T-helper 1 cell treated with Interleukin-12 subunit alpha and Interleukin-12 subunit beta and Interleukin-4 antibody, amounts not matched to agents 30 μg/mL and 1 μg/mL, for 36 hours (primary cell): ENCODE results near the gene MYO9B.

ENCODE experiments used
- H3K27ac Mint-ChIP-seq: one replicate; pipeline ENCODE4 v1.8.0; 2021; ENCODE audit warnings: mild to moderate bottlenecking, mixed read lengths
- H3K27me3 Mint-ChIP-seq: one replicate; pipeline ENCODE4 v1.8.0; 2021; ENCODE audit warnings: low read depth, mixed read lengths
- H3K36me3 Mint-ChIP-seq: one replicate; pipeline ENCODE4 v1.8.0; 2021; ENCODE audit warnings: low read depth, mixed read lengths
- H3K4me1 Mint-ChIP-seq: one replicate; pipeline ENCODE4 v1.8.0; 2021; ENCODE audit warnings: low read depth, mixed read lengths
- H3K4me3 Mint-ChIP-seq: one replicate; pipeline ENCODE4 v1.8.0; 2021; ENCODE audit warnings: mild to moderate bottlenecking, moderate library complexity, mixed read lengths
- H3K9me3 Mint-ChIP-seq: one replicate; pipeline ENCODE4 v1.8.0; 2021; ENCODE audit warnings: mixed read lengths

Gene MYO9B

DNA sequence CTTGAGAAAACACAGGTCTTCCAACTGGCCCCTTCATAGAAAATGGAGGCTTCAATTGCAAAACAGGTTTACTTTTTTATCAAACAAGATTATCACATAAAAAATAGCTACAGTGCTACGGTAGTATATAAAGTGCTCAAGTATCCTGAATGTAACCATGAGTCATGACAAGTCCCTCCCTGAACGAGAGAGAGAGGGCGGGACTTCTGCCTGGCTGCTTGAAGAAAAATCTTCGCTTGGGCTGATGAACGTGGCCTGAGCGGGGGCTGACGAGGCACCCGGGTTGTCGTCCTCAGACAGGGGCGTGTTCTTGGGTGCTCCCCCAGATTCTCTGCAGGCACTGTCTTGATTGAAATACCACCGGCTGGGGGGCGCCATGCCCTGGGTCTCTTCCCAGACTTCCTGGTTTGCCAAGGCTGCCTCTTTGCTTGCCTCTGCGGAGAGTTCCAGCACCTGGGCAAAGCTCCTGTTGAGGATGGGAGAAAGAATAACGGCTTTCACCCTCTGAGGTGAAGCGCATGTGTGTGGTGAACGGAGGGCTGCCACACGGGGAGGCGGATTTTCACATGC, 25.8 kb upstream of the MYO9B start:
- Mint-ChIP-seq H3K36me3 (peaks cover 20% of the 10 kb centered on the region), H3K27ac (no peak overlapping the region), H3K4me3 (no peak overlapping the region), H3K27me3 (no peaks in the 10 kb centered on the region), H3K4me1 (no peaks in the 10 kb centered on the region), H3K9me3 (no peaks in the 10 kb centered on the region)

DNA sequence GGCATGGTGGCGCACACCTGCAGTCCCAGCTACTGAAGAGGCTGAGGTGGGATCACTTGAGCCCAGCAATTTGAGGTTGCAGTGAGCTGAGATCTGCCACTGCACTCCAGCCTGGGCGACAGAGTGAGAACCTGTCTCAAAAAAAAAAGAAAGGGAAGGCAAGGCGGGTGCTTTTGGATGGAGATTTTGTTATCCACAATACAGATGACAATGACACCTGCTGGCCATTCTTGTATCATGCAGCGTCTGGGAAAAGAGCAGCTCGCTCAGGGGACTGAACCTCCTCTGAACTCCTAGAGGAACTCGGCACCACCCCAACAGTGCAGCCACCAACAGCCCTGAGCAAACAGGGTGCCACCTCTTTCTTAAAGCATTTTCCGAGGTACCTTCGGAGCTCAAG, 23.1 kb upstream of the MYO9B start:
- H3K36me3 Mint-ChIP-seq, result peaks cover 24% of the 10 kb centered on the region
- H3K4me1 Mint-ChIP-seq, result no peaks in the 10 kb centered on the region
- no peak overlapping the region for H3K4me3 Mint-ChIP-seq
- no peaks in the 10 kb centered on the region for H3K27me3 Mint-ChIP-seq
- no peak overlapping the region for H3K27ac Mint-ChIP-seq
- H3K9me3 Mint-ChIP-seq, result no peaks in the 10 kb centered on the region

DNA sequence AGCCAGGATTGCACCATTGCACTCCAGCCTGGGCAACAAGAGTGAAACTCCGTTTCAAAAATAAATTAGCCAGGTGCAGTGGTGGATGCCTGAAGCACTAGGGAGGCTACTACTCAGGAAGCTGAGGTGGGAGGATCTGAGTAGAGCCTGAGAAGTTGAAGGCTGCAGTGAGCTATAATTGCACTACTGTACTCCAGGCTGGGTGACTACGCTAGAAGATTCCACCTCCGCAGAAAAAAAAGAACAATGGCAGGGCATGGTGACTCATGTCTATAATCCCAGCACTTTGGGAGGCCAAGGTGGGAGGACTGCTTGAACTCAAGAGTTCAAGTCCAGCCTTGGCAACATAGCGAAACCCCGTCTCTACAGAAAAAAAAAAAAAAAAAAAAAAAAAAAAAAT, 20.8 kb upstream of the MYO9B start:
- Mint-ChIP-seq H3K36me3 (peaks cover 43% of the 10 kb centered on the region), H3K27me3 (no peaks in the 10 kb centered on the region), H3K4me1 (no peaks in the 10 kb centered on the region), H3K27ac (no peak overlapping the region), H3K9me3 (no peaks in the 10 kb centered on the region), H3K4me3 (no peak overlapping the region)

DNA sequence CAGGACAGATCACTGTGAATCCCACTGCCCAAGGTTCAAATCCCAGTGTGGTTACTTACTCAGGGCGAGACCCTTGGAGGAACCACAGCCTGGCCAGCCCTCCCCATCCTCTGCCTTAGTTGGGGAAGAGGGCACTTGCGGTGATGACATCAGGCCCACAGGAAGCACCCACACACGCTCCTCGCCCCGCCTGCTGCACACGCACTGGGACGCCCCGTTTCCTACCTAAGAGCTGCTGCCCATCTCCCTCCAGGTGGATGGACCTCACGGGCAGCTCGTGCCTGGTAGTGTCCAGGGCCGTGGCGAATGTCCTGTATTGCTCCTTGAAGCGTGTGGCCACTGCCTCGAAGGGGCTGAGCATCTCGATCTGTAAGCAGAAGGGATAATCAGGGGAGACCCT, 19.9 kb upstream of the MYO9B start:
- Mint-ChIP-seq H3K27ac (no peak overlapping the region), H3K27me3 (no peaks in the 10 kb centered on the region), H3K36me3 (peaks cover 51% of the 10 kb centered on the region), H3K4me1 (no peaks in the 10 kb centered on the region), H3K9me3 (no peaks in the 10 kb centered on the region), H3K4me3 (no peak overlapping the region)

DNA sequence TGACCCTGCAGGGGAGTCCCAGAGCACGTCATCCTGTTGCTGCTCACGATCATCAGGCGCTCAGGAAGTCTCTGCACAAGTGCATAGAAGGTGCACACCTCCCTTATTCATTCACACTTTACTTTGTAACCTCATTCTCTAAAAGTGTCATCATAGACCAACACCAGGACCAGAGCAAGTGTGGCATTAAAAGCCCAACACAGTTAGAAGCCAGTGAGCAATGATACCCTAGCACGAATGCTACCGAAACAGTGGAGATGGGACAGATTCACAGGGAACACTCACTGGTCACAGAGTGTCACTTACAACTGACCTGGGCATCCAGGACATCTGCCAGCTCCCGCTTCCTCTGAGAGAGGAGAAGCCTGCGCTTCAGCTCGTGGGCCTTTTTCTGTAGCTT, 17.3 kb upstream of the MYO9B start:
- Mint-ChIP-seq H3K4me1 (peaks cover 5% of the 10 kb centered on the region), H3K4me3 (no peak overlapping the region), H3K36me3 (peaks cover 42% of the 10 kb centered on the region), H3K27ac (no peak overlapping the region), H3K27me3 (no peaks in the 10 kb centered on the region), H3K9me3 (no peaks in the 10 kb centered on the region)

DNA sequence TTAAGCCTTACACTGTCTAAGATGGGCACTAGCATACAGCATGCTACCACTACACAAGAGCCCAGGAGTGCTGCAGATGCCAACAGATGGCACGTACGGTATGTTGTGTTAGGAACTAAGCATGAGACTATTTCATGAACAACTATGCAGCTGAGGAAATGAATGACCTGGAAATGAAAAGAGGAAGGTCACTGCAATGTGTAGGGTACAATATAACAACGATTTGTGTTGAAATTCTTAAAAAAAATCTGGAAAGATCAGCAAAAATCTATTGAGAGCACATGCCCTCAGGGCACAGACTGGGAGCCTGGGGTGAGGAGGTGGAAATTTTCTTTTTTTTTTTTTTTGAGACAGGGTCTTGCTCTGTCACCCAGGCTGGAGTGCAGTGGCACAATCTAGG, 14.8 kb upstream of the MYO9B start:
- peaks cover 57% of the 10 kb centered on the region for H3K36me3 Mint-ChIP-seq
- H3K4me3 Mint-ChIP-seq, result no peak overlapping the region
- no peak overlapping the region for H3K27ac Mint-ChIP-seq
- no peaks in the 10 kb centered on the region for H3K27me3 Mint-ChIP-seq
- H3K9me3 Mint-ChIP-seq, result no peaks in the 10 kb centered on the region
- H3K4me1 Mint-ChIP-seq, result peaks cover 18% of the 10 kb centered on the region

DNA sequence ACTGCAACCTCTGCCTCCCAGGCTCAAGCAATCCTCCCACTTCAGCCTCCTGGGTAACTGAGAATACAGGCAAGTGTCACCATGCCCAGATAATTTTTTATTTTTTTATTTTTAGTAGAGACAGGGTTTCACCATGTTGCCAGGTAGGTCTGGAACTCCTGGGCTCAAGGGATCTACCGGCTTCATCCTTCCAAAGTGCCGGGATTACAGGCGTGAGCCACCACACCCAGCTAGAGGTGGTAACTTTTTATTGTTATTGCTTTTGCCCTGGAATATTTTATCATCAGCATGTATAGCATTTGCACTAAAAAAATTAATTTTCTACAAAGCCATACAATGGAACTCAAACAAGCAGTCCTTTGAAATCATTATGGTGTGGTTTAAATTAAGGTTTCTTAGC, 14.4 kb upstream of the MYO9B start:
- H3K9me3 Mint-ChIP-seq, result no peaks in the 10 kb centered on the region
- H3K27ac Mint-ChIP-seq, result no peak overlapping the region
- H3K4me1 Mint-ChIP-seq, result peaks cover 18% of the 10 kb centered on the region
- no peak overlapping the region for H3K4me3 Mint-ChIP-seq
- H3K36me3 Mint-ChIP-seq, result peaks cover 56% of the 10 kb centered on the region
- H3K27me3 Mint-ChIP-seq, result no peaks in the 10 kb centered on the region

DNA sequence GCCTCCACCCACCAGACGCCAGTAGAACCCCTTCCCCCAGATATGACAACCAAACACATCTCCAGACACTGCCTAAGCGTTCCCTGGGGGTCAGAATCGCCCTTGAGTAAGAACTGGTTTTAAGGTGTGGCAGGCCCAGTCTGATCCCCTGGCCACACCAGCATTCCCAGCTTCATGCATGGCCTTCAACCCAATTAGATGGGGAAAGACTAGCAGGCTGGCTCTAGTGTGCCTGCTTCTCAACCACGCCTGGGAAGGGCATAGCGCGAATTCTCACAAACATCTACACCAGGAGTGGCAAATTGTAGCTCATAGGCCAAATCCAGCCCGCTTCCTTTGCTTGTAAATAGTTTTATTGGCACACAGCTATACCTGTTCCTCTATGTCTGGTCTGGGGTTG, 13.9 kb upstream of the MYO9B start:
- Mint-ChIP-seq H3K27ac (no peak overlapping the region), H3K36me3 (peaks cover 59% of the 10 kb centered on the region), H3K4me3 (no peak overlapping the region), H3K4me1 (peaks cover 21% of the 10 kb centered on the region), H3K9me3 (no peaks in the 10 kb centered on the region), H3K27me3 (no peaks in the 10 kb centered on the region)

DNA sequence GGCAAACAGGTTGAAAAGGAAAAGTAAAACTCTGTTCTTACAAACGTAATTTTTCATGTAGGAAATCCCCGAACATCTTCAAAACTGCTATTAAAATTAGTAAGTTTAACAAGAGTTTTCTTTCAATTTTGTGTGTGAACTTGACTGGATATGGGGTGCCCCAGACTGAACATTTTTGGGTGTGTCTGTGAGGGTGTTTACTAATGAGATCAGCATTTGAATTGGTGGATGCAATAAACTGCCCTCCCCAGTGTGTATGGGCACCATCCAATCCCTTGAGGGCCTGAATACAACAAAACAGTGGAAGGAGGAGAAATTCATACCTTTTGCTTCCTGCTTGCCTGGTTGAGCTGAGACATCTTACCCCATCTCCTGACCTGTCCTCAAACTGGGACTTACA, 12.1 kb upstream of the MYO9B start:
- Mint-ChIP-seq H3K4me3 (no peak overlapping the region), H3K4me1 (peaks cover 28% of the 10 kb centered on the region), H3K27me3 (no peaks in the 10 kb centered on the region), H3K27ac (no peak overlapping the region), H3K36me3 (peaks cover 61% of the 10 kb centered on the region), H3K9me3 (no peaks in the 10 kb centered on the region)

DNA sequence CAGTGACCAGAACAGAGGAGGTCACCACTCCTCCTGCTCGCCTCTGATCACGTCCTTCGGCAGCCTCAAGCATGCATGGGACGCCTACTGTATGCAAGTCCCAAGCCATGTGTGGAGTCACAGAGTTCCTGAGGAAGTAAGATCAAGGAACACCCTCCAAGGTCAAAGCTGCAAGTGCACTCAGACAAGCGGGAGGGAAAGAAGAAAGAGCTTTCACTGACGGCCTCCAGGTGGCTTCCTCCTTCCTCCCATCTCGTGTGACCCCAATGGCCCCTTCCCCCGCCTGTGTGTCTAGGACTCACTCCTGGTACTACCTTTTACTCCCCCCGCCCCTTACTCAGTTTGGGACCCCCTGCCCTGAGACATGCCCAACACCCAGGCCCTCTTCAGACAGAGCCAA, 6.4 kb upstream of the MYO9B start:
- no peaks in the 10 kb centered on the region for H3K27me3 Mint-ChIP-seq
- H3K36me3 Mint-ChIP-seq, result peaks cover 43% of the 10 kb centered on the region
- no peak overlapping the region for H3K4me3 Mint-ChIP-seq
- no peaks in the 10 kb centered on the region for H3K9me3 Mint-ChIP-seq
- peaks cover 44% of the 10 kb centered on the region for H3K4me1 Mint-ChIP-seq
- H3K27ac Mint-ChIP-seq, result no peak overlapping the region

DNA sequence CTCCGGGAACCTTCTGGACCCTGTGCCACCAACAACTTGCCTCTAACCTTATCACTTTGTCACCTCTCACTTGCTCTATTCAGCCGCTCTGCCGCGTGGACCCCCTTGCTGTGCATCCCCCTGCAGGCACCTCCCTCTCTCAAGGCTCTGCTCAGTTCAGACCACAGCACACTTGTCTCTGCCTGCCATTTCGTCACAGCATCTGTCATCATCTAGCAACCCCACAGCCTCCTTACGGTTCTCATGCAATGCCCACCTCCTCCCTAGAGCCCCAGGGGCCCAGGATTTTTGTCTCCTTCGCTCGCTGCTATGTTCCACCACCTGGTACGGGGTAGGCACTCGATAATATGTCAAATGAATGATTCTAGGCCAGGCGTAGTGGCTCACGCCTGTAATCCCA, 5.2 kb upstream of the MYO9B start:
- no peaks in the 10 kb centered on the region for H3K27me3 Mint-ChIP-seq
- H3K9me3 Mint-ChIP-seq, result no peaks in the 10 kb centered on the region
- no peak overlapping the region for H3K27ac Mint-ChIP-seq
- H3K36me3 Mint-ChIP-seq, result peaks cover 35% of the 10 kb centered on the region
- no peak overlapping the region for H3K4me3 Mint-ChIP-seq
- H3K4me1 Mint-ChIP-seq, result peaks cover 39% of the 10 kb centered on the region

DNA sequence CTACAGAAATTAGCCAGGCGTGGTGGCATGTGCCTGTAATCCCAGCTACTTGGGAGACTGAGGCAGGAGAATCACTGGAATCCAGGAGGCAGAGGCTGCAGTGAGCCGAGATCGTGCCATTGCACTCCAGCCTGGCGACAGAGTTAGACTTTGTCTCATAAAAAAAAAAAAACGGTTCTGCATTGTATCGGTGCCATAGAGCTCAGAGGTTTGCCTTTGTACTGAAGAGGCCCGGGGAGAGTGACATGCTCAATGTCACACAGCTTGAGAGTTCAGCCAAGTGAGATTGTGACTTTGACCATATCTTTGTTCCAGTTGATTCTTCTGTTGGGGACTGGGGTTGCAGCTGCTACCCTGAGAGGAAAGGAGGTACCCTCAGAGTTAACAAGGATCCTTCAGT, 4.7 kb upstream of the MYO9B start:
- no peaks in the 10 kb centered on the region for H3K9me3 Mint-ChIP-seq
- no peak overlapping the region for H3K27ac Mint-ChIP-seq
- peaks cover 37% of the 10 kb centered on the region for H3K4me1 Mint-ChIP-seq
- H3K4me3 Mint-ChIP-seq, result no peak overlapping the region
- peaks cover 35% of the 10 kb centered on the region for H3K36me3 Mint-ChIP-seq
- H3K27me3 Mint-ChIP-seq, result no peaks in the 10 kb centered on the region

DNA sequence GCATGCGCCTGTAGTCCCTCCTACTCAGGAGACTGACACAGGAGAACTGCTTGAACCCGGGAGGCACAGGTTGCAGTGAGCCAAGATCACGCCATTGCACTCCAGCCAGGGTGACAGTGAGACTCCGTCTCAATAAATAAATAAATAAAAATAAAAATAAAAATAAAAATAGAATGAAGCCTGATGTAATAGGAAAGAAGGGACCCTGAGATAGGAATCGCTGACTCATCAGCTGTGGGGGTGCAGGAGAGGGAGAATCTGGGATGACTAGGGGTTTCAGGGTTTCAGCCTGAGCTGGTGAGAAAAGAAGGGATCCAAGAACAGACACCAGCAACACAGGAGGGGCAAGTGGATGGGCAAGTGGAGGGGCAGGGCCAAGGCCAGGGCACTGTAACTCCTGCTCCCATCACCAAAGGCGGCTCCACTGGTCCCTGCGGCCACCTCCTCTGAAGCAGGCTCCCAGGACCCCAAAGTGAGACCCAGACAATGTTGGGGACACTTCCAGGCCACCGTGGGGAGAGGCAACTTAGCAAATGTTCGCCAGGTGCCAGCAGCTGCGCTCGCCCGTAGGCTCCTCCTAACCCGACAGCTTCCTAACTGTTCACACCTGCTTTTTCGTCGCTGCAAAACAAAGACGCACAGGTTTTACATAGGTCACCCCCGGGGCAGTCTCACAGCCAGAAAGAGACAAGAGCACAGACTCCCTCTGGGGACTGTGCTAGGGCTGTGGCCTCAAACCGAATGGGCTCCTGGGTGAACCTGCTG, 1.5 kb upstream of the MYO9B start:
- H3K27ac Mint-ChIP-seq, result peak overlapping the region; percentile 97
- H3K4me1 Mint-ChIP-seq, result peaks cover 41% of the 10 kb centered on the region
- peaks cover 25% of the 10 kb centered on the region for H3K36me3 Mint-ChIP-seq
- no peaks in the 10 kb centered on the region for H3K9me3 Mint-ChIP-seq
- H3K27me3 Mint-ChIP-seq, result no peaks in the 10 kb centered on the region
- H3K4me3 Mint-ChIP-seq, result peak overlapping the region; percentile 100

DNA sequence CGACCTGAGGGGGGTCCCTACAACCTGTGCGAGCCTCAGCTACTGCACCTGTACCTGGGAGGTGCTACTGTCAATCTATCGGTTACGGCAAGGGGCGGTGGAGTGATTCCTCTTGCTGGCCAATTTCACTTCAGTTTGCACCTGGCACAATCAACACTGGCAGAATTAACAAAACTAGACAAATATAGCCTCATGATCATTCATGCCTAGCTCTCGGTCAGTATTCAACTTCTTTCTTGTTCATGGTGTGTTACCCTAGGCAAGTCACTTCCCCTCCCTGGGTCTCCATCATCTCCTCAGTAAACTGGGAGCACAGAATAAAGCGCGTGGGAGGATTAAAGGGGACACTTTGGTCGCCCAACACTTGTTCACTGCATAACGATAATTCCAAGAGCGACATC, 943 bp upstream of the MYO9B start:
- Mint-ChIP-seq H3K4me3 (peak overlapping the region; percentile 100), H3K27ac (peak overlapping the region; percentile 97), H3K36me3 (peaks cover 24% of the 10 kb centered on the region), H3K9me3 (no peaks in the 10 kb centered on the region), H3K4me1 (peaks cover 46% of the 10 kb centered on the region), H3K27me3 (no peaks in the 10 kb centered on the region)

DNA sequence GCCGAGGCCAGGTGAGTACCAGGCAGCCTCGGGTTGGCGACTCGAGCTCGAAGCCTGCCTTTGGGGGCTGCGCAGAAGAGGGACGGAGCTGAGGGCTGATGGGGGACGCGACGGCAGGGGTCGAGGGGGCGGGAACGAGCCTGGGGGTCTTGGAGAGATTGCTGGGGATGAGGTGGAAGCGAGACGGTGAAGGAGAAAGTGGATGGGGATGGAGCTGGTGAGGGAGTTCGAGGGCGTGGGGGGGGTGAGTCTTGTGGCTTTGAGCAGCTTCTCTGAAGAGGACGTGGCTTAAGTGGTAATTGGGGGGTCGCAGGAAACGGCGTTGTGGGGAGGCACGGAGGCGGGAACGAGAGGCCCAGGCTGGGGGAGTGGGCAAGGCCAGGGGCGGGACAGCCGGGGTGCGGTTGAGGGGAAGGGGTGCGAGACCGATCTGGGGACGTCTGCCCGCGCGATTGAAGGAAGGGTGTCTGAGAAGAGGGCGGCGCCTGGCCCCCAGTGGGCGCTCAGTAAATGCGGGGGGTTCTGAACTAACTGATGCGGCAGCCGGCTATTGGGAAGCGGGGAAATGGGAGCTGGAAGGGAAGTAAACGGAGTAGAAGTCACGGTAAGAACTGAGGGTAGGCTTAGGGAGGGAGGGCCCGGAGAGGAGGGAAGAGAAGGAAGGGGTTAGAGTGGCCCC, 426 bp downstream of the MYO9B start:
- H3K4me3 Mint-ChIP-seq, result peak overlapping the region; percentile 100
- peaks cover 14% of the 10 kb centered on the region for H3K36me3 Mint-ChIP-seq
- H3K9me3 Mint-ChIP-seq, result no peaks in the 10 kb centered on the region
- H3K27me3 Mint-ChIP-seq, result no peaks in the 10 kb centered on the region
- H3K4me1 Mint-ChIP-seq, result peaks cover 48% of the 10 kb centered on the region
- H3K27ac Mint-ChIP-seq, result peak overlapping the region; percentile 96
